CD4-positive, alpha-beta T cell treated with Interleukin-15 for 4 hours (primary cell): ENCODE results near the gene CYTH1.

Source experiments
- DNase-seq: peaks from one replicate; pipeline ENCODE4 v3.0.0-alpha.2; 2020; ENCODE audit warnings: low spot score

CYTH1 gene

GRCh38 chr17:78734793-78735641, 47.1 kb downstream of the CYTH1 start:
- DNase-seq: no peak

- no peak for DNase-seq
Measured at GRCh38 chr17:78732354-78732753, 49.7 kb downstream of the CYTH1 start.

GRCh38 chr17:78731904-78732303, 50.2 kb downstream of the CYTH1 start:
- DNase-seq: no peak

GRCh38 chr17:78729641-78730040, 52.4 kb downstream of the CYTH1 start:
- DNase-seq: no peak

- no peak for DNase-seq
Measured at GRCh38 chr17:78728495-78728894, 53.6 kb downstream of the CYTH1 start.

- DNase-seq: no peak
Measured at GRCh38 chr17:78727476-78728229, 54.4 kb downstream of the CYTH1 start.

- no peak for DNase-seq
Measured at GRCh38 chr17:78727057-78727456, 55.0 kb downstream of the CYTH1 start.

GRCh38 chr17:78726513-78726912, 55.6 kb downstream of the CYTH1 start:
- DNase-seq: no peak

- DNase-seq: no peak
Measured at GRCh38 chr17:78725448-78726021, 56.5 kb downstream of the CYTH1 start.

- no peak for DNase-seq
Measured at GRCh38 chr17:78724999-78725398, 57.1 kb downstream of the CYTH1 start.

- no peak for DNase-seq
Measured at GRCh38 chr17:78724544-78724943, 57.5 kb downstream of the CYTH1 start.

GRCh38 chr17:78723957-78724356, 58.1 kb downstream of the CYTH1 start:
- no peak for DNase-seq

GRCh38 chr17:78723001-78723796, 58.9 kb downstream of the CYTH1 start:
- DNase-seq: no peak

- DNase-seq: no peak
Measured at GRCh38 chr17:78722246-78722761, 59.8 kb downstream of the CYTH1 start.

GRCh38 chr17:78719630-78720298, 62.3 kb downstream of the CYTH1 start:
- DNase-seq: no peak

GRCh38 chr17:78718575-78719208, 63.4 kb downstream of the CYTH1 start:
- DNase-seq: no peak

GRCh38 chr17:78717431-78717980, 64.6 kb downstream of the CYTH1 start:
- no peak for DNase-seq

- no peak for DNase-seq
Measured at GRCh38 chr17:78716814-78717393, 65.2 kb downstream of the CYTH1 start.

- DNase-seq: no peak
Measured at GRCh38 chr17:78716292-78716691, 65.8 kb downstream of the CYTH1 start.

GRCh38 chr17:78715876-78716275, 66.2 kb downstream of the CYTH1 start:
- DNase-seq: no peak
